Sigmoid colon (tissue), 4 donors: Measurements from ENCODE around the gene CNDP2.

Experiments used
- EP300 ChIP-seq, 4 donors: sonication (generic); formaldehyde crosslinking; IDR thresholded peaks; one replicate each; pipeline ENCODE4 v1.6.1; 2017; ENCODE audit warnings: antibody characterized with exemption in 4 of 4
- POLR2A ChIP-seq, 2 donors: fragments of 450-650 bp; IDR thresholded peaks; one replicate each; pipeline ENCODE4 v1.6.1; 2016; ENCODE audit warnings: antibody characterized with exemption in 2 of 2, mild to moderate bottlenecking in 2 of 2, moderate library complexity in 2 of 2
- POLR2AphosphoS5 ChIP-seq, 4 donors: sonication (generic); formaldehyde crosslinking; IDR thresholded peaks; one replicate each; pipeline ENCODE4 v1.6.1; 2017; ENCODE audit warnings: antibody characterized with exemption in 4 of 4
- TF ChIP-seq, protein P1 (sequence below), 4 experiments: fragments of 450-650 bp in 3 of 4; fragments of 200-600 bp in 1 of 4; IDR thresholded peaks; one replicate each; pipeline ENCODE4 v1.5.1; 2016 to 2019; ENCODE audit warnings: antibody characterized with exemption in 4 of 4, mild to moderate bottlenecking in 3 of 4, moderate library complexity in 2 of 4

DNA sequence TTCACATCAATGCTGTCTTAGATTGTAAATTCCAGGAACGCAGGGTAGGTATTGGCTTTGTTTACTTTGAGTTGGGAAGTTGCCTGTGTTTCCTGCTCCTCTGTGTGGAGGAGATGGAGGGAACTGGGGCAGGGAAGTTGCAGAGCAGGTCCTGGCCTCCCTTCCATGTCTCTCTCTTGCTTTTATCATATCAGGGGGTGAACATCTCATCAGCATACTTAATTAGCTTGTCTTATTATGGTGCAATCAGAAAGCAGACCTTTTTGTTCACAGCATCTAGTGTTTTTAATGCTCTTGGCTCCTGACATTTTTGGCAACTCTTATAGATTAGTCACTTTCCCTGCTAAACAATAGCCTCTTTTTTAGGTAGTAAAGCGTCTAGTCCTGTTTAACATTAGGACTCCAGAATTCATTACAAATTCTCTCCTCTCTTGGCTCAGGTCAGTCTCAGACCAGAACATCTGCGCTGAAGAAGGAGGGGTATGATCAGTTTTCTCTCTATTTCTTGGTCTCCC is 27.6 kb upstream of the CNDP2 start:
- peak in 2 of 4 donors; percentile 7 to 40 for TF ChIP-seq POLR2AphosphoS5 (IDR thresholded peaks at IDR 0.05)
- TF ChIP-seq POLR2A (IDR thresholded peaks at IDR 0.05), result no peak
- TF ChIP-seq, protein P1, sequence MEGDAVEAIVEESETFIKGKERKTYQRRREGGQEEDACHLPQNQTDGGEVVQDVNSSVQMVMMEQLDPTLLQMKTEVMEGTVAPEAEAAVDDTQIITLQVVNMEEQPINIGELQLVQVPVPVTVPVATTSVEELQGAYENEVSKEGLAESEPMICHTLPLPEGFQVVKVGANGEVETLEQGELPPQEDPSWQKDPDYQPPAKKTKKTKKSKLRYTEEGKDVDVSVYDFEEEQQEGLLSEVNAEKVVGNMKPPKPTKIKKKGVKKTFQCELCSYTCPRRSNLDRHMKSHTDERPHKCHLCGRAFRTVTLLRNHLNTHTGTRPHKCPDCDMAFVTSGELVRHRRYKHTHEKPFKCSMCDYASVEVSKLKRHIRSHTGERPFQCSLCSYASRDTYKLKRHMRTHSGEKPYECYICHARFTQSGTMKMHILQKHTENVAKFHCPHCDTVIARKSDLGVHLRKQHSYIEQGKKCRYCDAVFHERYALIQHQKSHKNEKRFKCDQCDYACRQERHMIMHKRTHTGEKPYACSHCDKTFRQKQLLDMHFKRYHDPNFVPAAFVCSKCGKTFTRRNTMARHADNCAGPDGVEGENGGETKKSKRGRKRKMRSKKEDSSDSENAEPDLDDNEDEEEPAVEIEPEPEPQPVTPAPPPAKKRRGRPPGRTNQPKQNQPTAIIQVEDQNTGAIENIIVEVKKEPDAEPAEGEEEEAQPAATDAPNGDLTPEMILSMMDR (IDR thresholded peaks at IDR 0.05), result no peak
- TF ChIP-seq EP300 (IDR thresholded peaks at IDR 0.05), result no peak
